ENCODE results near the gene CD37.
"Not testable (repeated sequence)": the region's sequence is repeated elsewhere in the genome, so short reads cannot be mapped to it uniquely, and the experiment has no call there.

CD37 gene

DNA sequence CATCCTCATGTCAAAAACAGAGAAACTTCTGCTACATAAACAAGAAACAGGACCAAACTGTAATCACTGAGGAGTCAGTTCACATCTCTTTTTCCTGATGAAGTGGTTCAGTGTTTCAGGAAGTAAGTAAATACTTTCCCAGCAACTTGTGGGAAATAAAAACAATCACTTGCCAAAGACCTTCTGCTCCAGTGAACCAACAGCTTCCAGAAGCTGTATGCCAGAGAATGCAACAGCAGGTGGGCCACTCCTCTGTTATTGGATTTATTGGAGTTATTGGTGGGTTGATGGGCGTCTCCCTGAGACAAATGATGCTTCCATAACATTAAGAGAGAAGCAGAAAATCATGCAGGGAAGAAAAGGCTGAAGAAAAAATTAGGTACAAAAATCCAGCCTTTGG lies 20.1 kb upstream of the CD37 start:
- Histone ChIP-seq H3K36me3 (ENCODE audit: insufficient read depth, low read length) (peaks cover 39% of the 10 kb centered on the region), H3K4me3 (ENCODE audit: low read length) (no peak overlapping the region), H2AFZ (ENCODE audit: low read depth, low read length) (no peak overlapping the region), H3K9me3 (ENCODE audit: low read length) (peaks cover 10% of the 10 kb centered on the region), H3K27me3 (ENCODE audit: insufficient read depth, low read length) (no peaks in the 10 kb centered on the region), H3K4me1 (ENCODE audit: insufficient read depth, low read length) (no peaks in the 10 kb centered on the region)

DNA sequence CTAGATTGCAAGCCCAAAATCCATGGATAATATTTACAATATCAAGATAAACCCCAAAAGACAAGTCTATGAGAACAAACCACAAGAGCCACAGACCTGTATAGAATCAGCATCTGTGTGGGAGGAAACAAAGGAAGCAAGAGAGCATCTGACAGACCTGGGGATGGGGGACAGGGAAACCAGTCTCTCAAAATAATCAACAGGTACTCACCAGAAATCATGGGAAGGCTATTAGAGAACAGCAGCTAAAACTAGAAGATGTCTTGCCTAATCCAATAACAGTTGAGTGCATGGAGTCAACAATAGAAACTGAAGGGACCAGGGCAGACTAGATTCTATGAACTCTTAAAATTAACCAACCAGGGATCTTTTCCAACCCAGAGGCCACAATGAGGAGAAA lies 18.9 kb upstream of the CD37 start:
- H2AFZ ChIP-seq (ENCODE audit: low read depth, low read length) = no peak overlapping the region
- no peak overlapping the region for H3K4me3 ChIP-seq (ENCODE audit: low read length)
- H3K9me3 ChIP-seq (ENCODE audit: low read length) = peaks cover 13% of the 10 kb centered on the region
- no peaks in the 10 kb centered on the region for H3K27me3 ChIP-seq (ENCODE audit: insufficient read depth, low read length)
- peaks cover 31% of the 10 kb centered on the region for H3K36me3 ChIP-seq (ENCODE audit: insufficient read depth, low read length)
- H3K4me1 ChIP-seq (ENCODE audit: insufficient read depth, low read length) = no peaks in the 10 kb centered on the region

DNA sequence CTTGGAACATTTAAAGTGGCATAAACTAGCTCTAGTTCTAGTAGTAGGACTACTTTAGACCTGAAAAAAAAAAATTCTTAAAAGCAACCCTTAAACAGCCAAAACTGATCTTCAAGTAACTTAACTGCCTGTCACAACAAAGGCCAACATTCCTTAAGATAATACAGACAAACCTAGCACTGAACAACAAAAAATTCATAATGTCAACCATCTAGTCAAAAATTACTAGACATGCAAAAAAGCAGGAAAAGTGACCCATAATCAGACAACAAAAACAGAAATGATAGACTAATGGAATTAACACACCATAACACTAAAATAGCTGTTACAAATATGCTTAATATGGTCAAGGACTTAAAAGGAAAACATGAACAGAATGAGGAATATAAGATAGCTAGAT lies 16.9 kb upstream of the CD37 start:
- Histone ChIP-seq H3K27me3 (ENCODE audit: insufficient read depth, low read length) (no peaks in the 10 kb centered on the region), H3K9me3 (ENCODE audit: low read length) (peaks cover 24% of the 10 kb centered on the region), H3K4me1 (ENCODE audit: insufficient read depth, low read length) (no peaks in the 10 kb centered on the region), H3K4me3 (ENCODE audit: low read length) (no peak overlapping the region), H2AFZ (ENCODE audit: low read depth, low read length) (no peak overlapping the region), H3K36me3 (ENCODE audit: insufficient read depth, low read length) (peaks cover 31% of the 10 kb centered on the region)

DNA sequence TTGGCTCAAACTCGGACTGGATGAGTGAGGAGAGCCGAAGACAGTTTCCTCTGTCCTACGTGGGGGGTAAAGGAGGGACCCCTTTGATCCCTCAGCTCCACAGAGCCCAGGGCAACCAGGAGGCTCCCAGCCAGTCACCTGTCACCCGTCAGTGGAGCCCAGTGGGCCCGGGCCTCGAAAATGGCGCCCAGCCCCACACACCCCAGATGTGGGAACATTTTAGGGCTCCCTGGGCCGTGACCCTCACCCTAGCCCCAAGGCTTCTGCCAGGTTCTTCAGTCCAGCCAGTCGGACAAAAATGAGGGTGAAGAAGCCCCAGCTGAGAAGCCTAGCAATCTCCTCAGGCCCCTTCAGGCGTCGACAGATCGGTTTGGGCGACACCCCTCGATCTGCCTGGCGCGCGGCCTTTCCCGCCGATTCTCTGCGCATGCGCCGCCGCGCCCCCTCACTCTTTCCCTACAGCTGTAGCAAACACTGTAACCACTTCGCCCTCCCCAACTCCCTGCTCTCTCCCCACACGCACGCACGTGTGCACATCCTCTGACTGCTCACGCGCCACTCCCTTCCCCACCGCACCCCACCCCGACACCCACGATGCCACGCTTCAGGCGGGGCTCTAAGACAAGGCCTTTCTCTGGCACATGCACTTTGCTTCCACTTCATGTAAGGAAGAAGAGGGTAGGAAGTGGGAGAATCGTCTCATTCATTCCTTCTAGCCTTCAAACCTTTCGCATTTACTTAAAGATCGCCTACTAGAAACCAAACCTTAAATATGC lies 10.2 kb upstream of the CD37 start, which contains the start of gene SLC6A16:
TSS of gene SLC6A16 (minus strand) at position 391 of the 776 bp plus-strand sequence. CDS start 13,844 bp downstream, outside the sequence.
- H3K36me3 ChIP-seq (ENCODE audit: insufficient read depth, low read length) = peaks cover 61% of the 10 kb centered on the region
- H3K4me1 ChIP-seq (ENCODE audit: insufficient read depth, low read length) = no peaks in the 10 kb centered on the region
- no peaks in the 10 kb centered on the region for H3K27me3 ChIP-seq (ENCODE audit: insufficient read depth, low read length)
- H3K9me3 ChIP-seq (ENCODE audit: low read length) = peaks cover 24% of the 10 kb centered on the region
- no peak within 1 kb of the TSS for H3K4me3 ChIP-seq (ENCODE audit: low read length)
- no peak within 1 kb of the TSS for H2AFZ ChIP-seq (ENCODE audit: low read depth, low read length)

DNA sequence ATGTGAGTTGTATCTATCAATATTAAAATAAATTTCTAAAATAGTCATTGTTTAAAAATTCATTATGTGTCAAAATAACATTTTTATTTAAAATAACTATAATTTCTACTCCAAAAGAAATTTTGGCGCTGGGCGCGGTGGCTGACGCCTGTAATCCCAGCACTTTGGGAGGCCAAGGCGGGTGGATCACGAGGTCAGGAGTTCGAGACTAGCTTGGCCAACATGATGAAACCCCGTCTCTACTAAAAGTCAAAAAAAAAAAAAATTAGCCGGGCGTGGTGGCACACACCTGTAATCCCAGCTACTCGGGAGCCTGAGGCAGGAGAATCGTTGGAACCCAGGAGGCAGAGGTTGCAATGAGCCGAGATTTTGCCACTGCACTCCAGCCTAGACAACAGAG lies 9.4 kb upstream of the CD37 start:
- peaks cover 63% of the 10 kb centered on the region for H3K36me3 ChIP-seq (ENCODE audit: insufficient read depth, low read length)
- not testable (repeated sequence) for H3K4me3 ChIP-seq (ENCODE audit: low read length); H3K27me3 ChIP-seq (ENCODE audit: insufficient read depth, low read length)

DNA sequence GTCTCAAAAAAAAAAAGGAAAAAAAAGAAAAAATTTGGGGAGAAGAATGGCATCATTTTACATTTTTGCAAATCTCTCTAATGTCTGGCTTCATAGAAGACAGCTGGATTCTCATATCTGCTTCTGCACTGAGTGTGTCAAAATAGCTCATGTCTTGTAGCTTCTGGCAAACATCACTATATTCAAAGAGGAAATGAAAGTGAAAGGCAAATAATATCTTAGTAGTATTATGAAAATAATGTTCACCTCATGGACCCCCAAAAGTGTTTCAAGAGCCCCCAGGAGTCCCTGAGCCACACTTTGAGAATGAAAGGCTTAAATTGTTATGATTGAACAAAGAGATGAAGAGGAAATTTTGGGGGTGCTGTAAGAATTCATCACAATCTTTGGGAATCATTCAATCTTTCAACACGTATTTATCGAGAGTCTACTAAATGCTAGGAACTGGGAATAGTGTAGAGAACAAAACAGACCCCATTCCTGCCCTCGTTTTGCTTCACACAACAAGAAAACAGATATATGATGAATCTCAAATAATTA lies 9.0 kb upstream of the CD37 start:
- Histone ChIP-seq H3K9me3 (ENCODE audit: low read length) (peaks cover 22% of the 10 kb centered on the region), H2AFZ (ENCODE audit: low read depth, low read length) (no peak overlapping the region), H3K4me3 (ENCODE audit: low read length) (no peak overlapping the region), H3K36me3 (ENCODE audit: insufficient read depth, low read length) (peaks cover 62% of the 10 kb centered on the region), H3K27me3 (ENCODE audit: insufficient read depth, low read length) (no peaks in the 10 kb centered on the region), H3K4me1 (ENCODE audit: insufficient read depth, low read length) (no peaks in the 10 kb centered on the region)

More for the DNA sequence above, 9.4 kb upstream of the CD37 start:
- H3K4me1 ChIP-seq (ENCODE audit: insufficient read depth, low read length); H2AFZ ChIP-seq (ENCODE audit: low read depth, low read length): not testable (repeated sequence)
- peaks cover 24% of the 10 kb centered on the region for H3K9me3 ChIP-seq (ENCODE audit: low read length)

DNA sequence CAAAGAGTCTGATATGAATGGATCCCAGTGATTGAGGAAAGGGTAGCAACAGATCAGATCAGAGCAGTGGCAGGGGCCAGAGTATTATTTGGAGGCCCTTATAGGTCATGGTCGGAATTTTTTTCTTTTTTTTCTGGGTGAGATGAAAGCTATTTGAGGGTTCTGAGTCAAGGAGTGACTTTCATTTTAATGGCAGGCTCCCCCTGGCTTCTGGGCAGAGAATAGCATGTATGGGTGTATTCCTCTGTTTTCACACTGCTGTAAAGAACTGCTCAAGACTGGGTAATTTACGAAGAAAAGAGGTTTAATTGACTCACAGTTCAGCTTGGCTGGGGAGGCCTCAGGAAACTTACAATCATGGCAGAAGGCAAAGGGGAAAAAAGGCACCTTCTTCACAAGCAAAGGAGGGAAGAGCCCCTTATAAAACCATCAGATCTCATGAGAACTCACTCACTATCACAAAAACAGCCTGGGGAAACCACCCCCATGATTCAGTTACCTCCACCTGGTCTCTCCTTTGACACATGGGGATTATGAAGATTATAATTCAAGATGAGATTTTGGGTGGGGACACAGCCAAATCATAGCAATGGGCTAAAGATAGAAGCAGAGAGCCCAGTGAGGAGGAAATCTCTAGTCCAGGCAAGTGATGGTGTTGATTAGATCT lies 7.2 kb upstream of the CD37 start:
- peaks cover 60% of the 10 kb centered on the region for H3K36me3 ChIP-seq (ENCODE audit: insufficient read depth, low read length)
- H2AFZ ChIP-seq (ENCODE audit: low read depth, low read length) = no peak overlapping the region
- H3K4me3 ChIP-seq (ENCODE audit: low read length) = no peak overlapping the region
- no peaks in the 10 kb centered on the region for H3K4me1 ChIP-seq (ENCODE audit: insufficient read depth, low read length)
- H3K9me3 ChIP-seq (ENCODE audit: low read length) = peaks cover 13% of the 10 kb centered on the region
- no peaks in the 10 kb centered on the region for H3K27me3 ChIP-seq (ENCODE audit: insufficient read depth, low read length)

DNA sequence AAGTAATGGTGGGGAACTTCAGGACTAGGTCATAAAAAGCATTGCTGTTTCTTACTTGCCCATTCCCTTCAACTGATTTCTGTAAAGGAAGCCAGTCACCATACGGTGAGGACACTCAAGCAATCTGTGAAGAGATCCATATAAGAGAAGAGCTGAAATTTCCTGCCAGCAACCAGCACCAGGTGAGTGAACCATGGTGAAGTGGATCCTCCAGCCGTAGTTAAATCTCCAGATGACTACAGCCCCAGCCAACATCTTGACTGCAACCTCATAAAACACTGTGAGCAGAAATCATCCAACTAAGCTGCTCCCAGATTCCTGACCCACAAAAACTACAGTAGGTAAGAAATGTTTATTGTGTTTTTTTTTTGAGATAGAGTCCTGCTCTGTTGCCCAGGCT lies 6.5 kb upstream of the CD37 start:
- H3K9me3 ChIP-seq (ENCODE audit: low read length) = peaks cover 7% of the 10 kb centered on the region
- no peaks in the 10 kb centered on the region for H3K27me3 ChIP-seq (ENCODE audit: insufficient read depth, low read length)
- no peaks in the 10 kb centered on the region for H3K4me1 ChIP-seq (ENCODE audit: insufficient read depth, low read length)
- no peak overlapping the region for H2AFZ ChIP-seq (ENCODE audit: low read depth, low read length)
- peaks cover 56% of the 10 kb centered on the region for H3K36me3 ChIP-seq (ENCODE audit: insufficient read depth, low read length)
- H3K4me3 ChIP-seq (ENCODE audit: low read length) = no peak overlapping the region

DNA sequence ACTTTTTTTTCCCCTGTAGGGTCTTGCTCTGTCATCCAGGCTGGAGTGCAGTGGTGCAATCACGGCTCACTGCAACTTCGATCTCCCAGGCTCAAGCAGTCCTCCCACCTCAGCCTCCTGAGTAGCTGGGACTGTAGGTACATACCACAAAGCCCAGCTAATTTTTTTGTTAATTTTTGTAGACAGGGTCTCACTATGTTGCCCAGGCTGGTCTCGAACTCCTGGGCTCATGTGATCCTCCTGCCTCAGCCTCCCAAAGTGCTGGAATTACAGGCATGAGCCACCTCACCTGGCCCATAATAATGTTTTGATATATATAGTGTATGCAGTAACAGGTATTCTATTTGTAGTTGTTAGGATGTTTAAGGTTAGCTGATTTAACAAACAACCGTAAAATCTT lies 4.0 kb upstream of the CD37 start:
- not testable (repeated sequence) for H3K9me3 ChIP-seq (ENCODE audit: low read length); H2AFZ ChIP-seq (ENCODE audit: low read depth, low read length); H3K4me1 ChIP-seq (ENCODE audit: insufficient read depth, low read length); H3K4me3 ChIP-seq (ENCODE audit: low read length); H3K27me3 ChIP-seq (ENCODE audit: insufficient read depth, low read length)
- peaks cover 47% of the 10 kb centered on the region for H3K36me3 ChIP-seq (ENCODE audit: insufficient read depth, low read length)

DNA sequence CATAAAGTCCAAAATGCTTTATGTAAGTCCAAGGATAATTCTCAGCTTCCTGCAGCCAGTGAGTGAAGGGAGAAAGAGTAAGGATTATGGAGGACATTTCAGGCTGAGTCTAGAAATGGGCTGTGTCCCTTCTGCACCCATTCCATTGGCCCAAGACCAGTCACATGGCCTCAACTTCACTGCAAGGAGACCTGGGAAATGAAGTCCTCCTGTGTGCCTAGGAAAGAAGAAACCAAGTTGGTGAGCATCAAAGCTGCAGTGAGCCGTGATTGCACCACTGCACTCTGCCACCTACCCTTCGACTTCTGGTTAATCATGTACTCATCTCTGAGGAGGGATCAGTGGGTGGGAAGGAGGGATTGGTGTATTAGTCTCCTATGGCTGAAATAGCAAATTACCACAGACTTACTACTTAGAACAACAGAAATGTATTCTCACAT lies 3.6 kb upstream of the CD37 start:
- Histone ChIP-seq H2AFZ (ENCODE audit: low read depth, low read length) (no peak overlapping the region), H3K9me3 (ENCODE audit: low read length) (no peaks in the 10 kb centered on the region), H3K4me1 (ENCODE audit: insufficient read depth, low read length) (no peaks in the 10 kb centered on the region), H3K4me3 (ENCODE audit: low read length) (no peak overlapping the region), H3K27me3 (ENCODE audit: insufficient read depth, low read length) (no peaks in the 10 kb centered on the region), H3K36me3 (ENCODE audit: insufficient read depth, low read length) (peaks cover 45% of the 10 kb centered on the region)

DNA sequence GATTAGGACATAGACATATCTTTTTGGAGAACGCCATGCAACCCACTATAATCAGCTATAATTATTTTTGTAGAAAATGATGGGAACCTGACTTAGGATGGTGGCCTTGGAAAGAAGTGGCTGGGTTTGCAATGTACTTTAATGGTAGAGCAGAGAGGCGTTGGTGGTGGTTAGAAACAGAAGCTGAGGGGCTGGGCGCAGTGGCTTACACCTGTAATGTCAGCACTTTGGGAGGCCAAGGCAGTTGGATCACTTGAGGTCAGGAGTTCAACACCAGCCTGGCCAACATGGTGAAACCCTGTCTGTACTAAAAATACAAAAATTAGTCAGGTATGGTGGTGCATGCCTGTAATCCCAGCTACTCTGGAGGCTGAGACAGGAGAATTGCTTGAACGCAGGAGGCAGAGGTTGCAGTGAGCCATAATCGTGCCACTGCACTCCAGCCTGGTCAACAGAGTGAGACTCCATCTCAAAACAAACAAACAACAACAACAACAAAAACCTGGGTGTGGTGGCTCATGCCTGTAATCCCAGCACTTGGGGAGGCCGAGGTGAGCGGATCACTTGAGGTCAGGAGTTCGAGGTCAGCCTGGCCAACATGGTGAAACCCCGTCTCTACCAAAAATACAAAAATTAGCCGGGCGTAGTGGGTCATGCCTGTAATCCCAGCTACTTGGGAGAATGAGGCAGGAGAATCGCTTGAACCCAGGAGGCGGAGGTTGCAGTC lies 2.4 kb upstream of the CD37 start:
- H3K4me3 ChIP-seq (ENCODE audit: low read length); H2AFZ ChIP-seq (ENCODE audit: low read depth, low read length); H3K4me1 ChIP-seq (ENCODE audit: insufficient read depth, low read length); H3K9me3 ChIP-seq (ENCODE audit: low read length); H3K27me3 ChIP-seq (ENCODE audit: insufficient read depth, low read length): not testable (repeated sequence)
- peaks cover 48% of the 10 kb centered on the region for H3K36me3 ChIP-seq (ENCODE audit: insufficient read depth, low read length)

DNA sequence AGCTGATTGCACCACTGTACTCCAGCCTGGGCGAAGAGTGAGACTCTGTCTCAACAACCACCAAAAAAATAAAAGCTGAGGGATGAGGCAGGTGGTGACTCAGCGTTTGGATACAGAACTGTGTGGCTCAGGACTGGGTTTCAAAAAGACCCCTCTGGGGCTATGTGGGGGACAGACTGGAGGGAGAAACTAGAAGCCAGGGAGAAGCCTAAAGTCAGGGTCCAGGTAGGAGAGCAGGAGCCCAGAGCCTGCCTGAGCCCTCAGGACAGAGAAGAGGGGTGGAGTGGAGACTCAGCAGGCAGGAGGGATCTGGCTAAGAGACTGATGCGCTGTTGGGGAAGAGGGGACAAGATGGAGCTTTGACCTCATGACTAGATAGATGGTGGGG lies 1.8 kb upstream of the CD37 start:
- Histone ChIP-seq H3K9me3 (ENCODE audit: low read length) (no peaks in the 10 kb centered on the region), H3K36me3 (ENCODE audit: insufficient read depth, low read length) (peaks cover 48% of the 10 kb centered on the region), H2AFZ (ENCODE audit: low read depth, low read length) (no peak overlapping the region), H3K4me1 (ENCODE audit: insufficient read depth, low read length) (no peaks in the 10 kb centered on the region), H3K27me3 (ENCODE audit: insufficient read depth, low read length) (no peaks in the 10 kb centered on the region), H3K4me3 (ENCODE audit: low read length) (no peak overlapping the region)

DNA sequence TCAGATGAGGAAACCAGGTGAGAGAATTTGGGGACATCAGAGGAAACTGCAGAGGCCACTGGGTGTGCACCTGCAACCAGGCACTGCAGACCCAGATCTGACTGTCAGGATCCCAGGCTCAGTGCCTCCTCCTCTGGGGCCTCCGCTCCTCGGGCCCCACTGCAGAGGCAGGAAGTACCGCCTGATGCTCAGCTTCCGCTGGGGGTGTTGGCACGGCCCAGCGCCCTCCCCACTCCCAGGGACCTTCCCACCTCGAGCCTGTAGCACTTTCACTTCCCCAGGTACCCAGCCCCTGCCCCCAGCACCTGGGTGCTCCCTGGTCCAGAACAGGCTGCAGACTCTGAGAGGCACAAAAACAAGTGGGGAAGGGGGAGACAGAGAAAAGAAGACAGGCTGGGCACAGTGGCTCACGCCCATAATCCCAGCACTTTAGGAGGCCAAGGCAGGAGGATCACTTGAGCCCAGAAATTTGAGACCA lies 1.4 kb upstream of the CD37 start:
- H3K27me3 ChIP-seq (ENCODE audit: insufficient read depth, low read length) = no peaks in the 10 kb centered on the region
- H3K4me3 ChIP-seq (ENCODE audit: low read length) = no peak overlapping the region
- no peaks in the 10 kb centered on the region for H3K9me3 ChIP-seq (ENCODE audit: low read length)
- H3K4me1 ChIP-seq (ENCODE audit: insufficient read depth, low read length) = no peaks in the 10 kb centered on the region
- no peak overlapping the region for H2AFZ ChIP-seq (ENCODE audit: low read depth, low read length)
- peaks cover 45% of the 10 kb centered on the region for H3K36me3 ChIP-seq (ENCODE audit: insufficient read depth, low read length)

Measured in neuron (in vitro differentiated cells).